ENCODE data around the gene OR8D2. TPM values are rescaled to one million over a fixed set of nuclear protein-coding genes. Genes with fewer than 3 reads are reported as not detected.

Gene OR8D2, protein sequence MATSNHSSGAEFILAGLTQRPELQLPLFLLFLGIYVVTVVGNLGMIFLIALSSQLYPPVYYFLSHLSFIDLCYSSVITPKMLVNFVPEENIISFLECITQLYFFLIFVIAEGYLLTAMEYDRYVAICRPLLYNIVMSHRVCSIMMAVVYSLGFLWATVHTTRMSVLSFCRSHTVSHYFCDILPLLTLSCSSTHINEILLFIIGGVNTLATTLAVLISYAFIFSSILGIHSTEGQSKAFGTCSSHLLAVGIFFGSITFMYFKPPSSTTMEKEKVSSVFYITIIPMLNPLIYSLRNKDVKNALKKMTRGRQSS
- total RNA-seq, result not detected in 2 replicates

DNA sequence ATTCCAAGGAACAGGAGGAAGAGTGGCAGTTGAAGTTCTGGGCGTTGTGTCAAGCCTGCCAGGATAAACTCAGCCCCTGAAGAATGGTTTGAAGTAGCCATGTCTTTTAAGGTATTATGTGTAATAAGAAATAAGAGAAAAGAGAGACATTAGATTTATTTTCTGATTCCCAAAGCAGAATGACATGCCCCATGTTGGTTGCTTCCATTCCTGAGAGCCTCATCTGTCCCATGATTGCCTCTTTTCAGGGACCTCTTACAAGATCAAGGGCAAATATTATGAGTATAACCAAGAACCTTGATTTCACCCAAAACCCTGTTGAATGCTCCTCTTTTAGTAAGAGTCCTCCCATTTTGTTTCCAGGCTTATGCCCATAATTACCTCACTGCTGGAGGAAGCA lies at the start of gene OR8D2:
TSS of gene OR8D2 (minus strand) at position 101 of the 400 bp plus-strand sequence. CDS start at position 101, 0 bp downstream.

DNA sequence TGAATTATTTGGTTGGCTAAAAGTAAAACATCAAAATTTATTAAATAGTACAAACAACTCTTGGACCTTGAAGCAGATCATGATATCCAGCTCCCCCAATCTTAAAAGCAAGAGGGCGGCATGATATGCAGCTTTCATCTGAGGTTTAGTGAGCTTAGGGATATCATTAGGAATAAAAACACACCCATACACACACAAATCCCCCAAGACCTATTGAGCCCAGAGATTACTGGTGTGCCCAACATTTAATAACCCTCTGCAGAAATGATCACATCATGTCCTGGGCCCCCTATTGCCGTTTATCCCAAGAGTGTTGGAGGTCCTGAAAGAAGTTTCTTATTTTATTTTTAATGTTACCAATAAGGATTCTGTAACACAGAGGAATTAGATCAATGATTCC lies 6.1 kb downstream of the OR8D2 start, which contains the start of gene OR8D1:
TSS of gene OR8D1 (minus strand) at position 101 of the 400 bp plus-strand sequence. CDS start 3,183 bp downstream, outside the sequence.

Other genes starting within 250 kb of the OR8D2 start
- gene VWA5A, start 204.7 kb downstream of the OR8D2 start, total RNA-seq, result 29.7 and 64.4 TPM in 2 replicates
- gene OR10D3, start 136.9 kb downstream of the OR8D2 start, total RNA-seq, result not detected in 2 replicates
- not detected in 2 replicates for gene OR8G1, start 79.1 kb downstream of the OR8D2 start, total RNA-seq
- gene OR8G5, start 63.8 kb downstream of the OR8D2 start, total RNA-seq, result not detected in 2 replicates
- not detected in 2 replicates for gene OR8D1, start 6.2 kb downstream of the OR8D2 start, total RNA-seq
- not detected in 2 replicates for gene OR8B2, start 64.3 kb upstream of the OR8D2 start, total RNA-seq
- gene OR8B3, start 78.8 kb upstream of the OR8D2 start, total RNA-seq, result not detected in 2 replicates
- not detected in 2 replicates for gene OR8B4, start 104.7 kb upstream of the OR8D2 start, total RNA-seq
- not detected in 2 replicates for gene OR8B8, start 125.5 kb upstream of the OR8D2 start, total RNA-seq
- not detected in 2 replicates for gene OR8B12, start 223.5 kb upstream of the OR8D2 start, total RNA-seq
- not detected in 2 replicates for gene OR8A1, start 249.8 kb upstream of the OR8D2 start, total RNA-seq